ENCODE results near the gene COL4A1. TPM values are rescaled to one million over a fixed set of nuclear protein-coding genes. Genes with fewer than 3 reads are reported as not detected.

The COL4A1 gene
- total RNA-seq, 2 experiments from 2014 or later, result 0.08 to 0.16 TPM

DNA sequence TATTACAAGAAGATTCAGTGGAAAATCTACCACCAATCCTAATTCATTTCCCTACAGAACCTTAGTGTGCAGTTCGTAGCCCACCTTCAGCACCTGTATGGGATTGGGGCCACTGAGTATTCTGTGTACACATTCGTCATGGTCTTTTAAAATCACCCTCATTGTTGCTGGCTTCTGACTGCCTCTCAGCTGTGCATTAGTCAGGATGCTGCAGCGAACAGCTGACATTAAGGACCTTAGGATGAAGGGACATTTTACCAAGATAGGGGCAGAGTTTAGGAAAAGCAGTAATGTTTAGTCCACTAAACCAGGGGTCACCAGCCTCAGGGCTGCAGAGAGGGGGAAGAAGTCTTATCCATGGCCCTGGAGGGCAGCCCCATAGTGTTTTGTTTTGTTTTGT lies 176.5 kb downstream of the COL4A1 start:
- CTCF ChIA-PET, result no interaction called here
- H3K4me1 Mint-ChIP-seq (ENCODE audit: low read depth), result no peaks in the 10 kb centered on the region
- intact Hi-C loops (cut with DNase I, micrococcal nuclease), result no loop called here

GRCh38 chr13:110129539-110130186 lies 177.3 kb downstream of the COL4A1 start:
- H3K4me1 Mint-ChIP-seq (ENCODE audit: low read depth), result no peaks in the 10 kb centered on the region
- POLR2A ChIA-PET, result no interaction called here
- H3K4me1 ChIP-seq (ENCODE audit: insufficient read depth, low read length), result no peaks in the 10 kb centered on the region
- ATAC-seq (ENCODE audit: poor library complexity) (no peak), DNase-seq (no peak)
- H3K27ac ChIP-seq (ENCODE audit: low read depth in 1 of 2, low read length in 2 of 2), result no peak overlapping the region
- H3K27me3 ChIP-seq (ENCODE audit: control insufficient read depth in 1 of 2, insufficient read depth in 2 of 2, low read length in 2 of 2), result peaks cover 2 to 16% of the 10 kb centered on the region in 2 experiments
- H3K4me3 ChIP-seq (ENCODE audit: low read length), result no peak overlapping the region
- H3K27me3 Mint-ChIP-seq, result peaks cover 63% of the 10 kb centered on the region
- peaks cover 0 to 9% of the 10 kb centered on the region in 2 experiments for H3K9me3 ChIP-seq (ENCODE audit: control insufficient read depth in 1 of 2, insufficient read depth in 1 of 2, low read length in 2 of 2)
- no peaks in the 10 kb centered on the region for H3K36me3 ChIP-seq (ENCODE audit: insufficient read depth, low read length)
- CTCF ChIA-PET, result no interaction called here
- H3K36me3 Mint-ChIP-seq (ENCODE audit: low read depth), result no peaks in the 10 kb centered on the region
- H3K27ac Mint-ChIP-seq, result no peak overlapping the region
- H3K4me3 Mint-ChIP-seq, result no peak overlapping the region
- TF ChIP-seq CTCF (IDR thresholded peaks at IDR 0.05), result no peak
- intact Hi-C loops (cut with DNase I, micrococcal nuclease), result no loop called here
- no peaks in the 10 kb centered on the region for H3K9me3 Mint-ChIP-seq

More for the DNA sequence above, 176.5 kb downstream of the COL4A1 start:
- Histone ChIP-seq H3K27me3 (ENCODE audit: control insufficient read depth in 1 of 2, insufficient read depth in 2 of 2, low read length in 2 of 2) (peaks cover 7 to 16% of the 10 kb centered on the region in 2 experiments), H3K4me3 (ENCODE audit: low read length) (no peak overlapping the region), H3K9me3 (ENCODE audit: control insufficient read depth in 1 of 2, insufficient read depth in 1 of 2, low read length in 2 of 2) (peaks cover 0 to 4% of the 10 kb centered on the region in 2 experiments), H3K27ac (ENCODE audit: low read depth in 1 of 2, low read length in 2 of 2) (no peak overlapping the region), H3K4me1 (ENCODE audit: insufficient read depth, low read length) (no peaks in the 10 kb centered on the region), H3K36me3 (ENCODE audit: insufficient read depth, low read length) (no peaks in the 10 kb centered on the region)
- H3K4me3 Mint-ChIP-seq, result no peak overlapping the region
- peaks cover 60% of the 10 kb centered on the region for H3K27me3 Mint-ChIP-seq
- H3K9me3 Mint-ChIP-seq, result no peaks in the 10 kb centered on the region
- POLR2A ChIA-PET, result no interaction called here
- TF ChIP-seq CTCF (IDR thresholded peaks at IDR 0.05), result no peak
- H3K36me3 Mint-ChIP-seq (ENCODE audit: low read depth), result no peaks in the 10 kb centered on the region
- no peak for DNase-seq
- ATAC-seq (ENCODE audit: poor library complexity), result no peak
- no peak overlapping the region for H3K27ac Mint-ChIP-seq

- Mint-ChIP-seq H3K9me3 (no peaks in the 10 kb centered on the region), H3K4me1 (ENCODE audit: low read depth) (no peaks in the 10 kb centered on the region), H3K4me3 (no peak overlapping the region), H3K27me3 (peaks cover 64% of the 10 kb centered on the region), H3K36me3 (ENCODE audit: low read depth) (no peaks in the 10 kb centered on the region), H3K27ac (no peak overlapping the region)
- H3K36me3 ChIP-seq (ENCODE audit: insufficient read depth, low read length), result no peaks in the 10 kb centered on the region
- no peak for ATAC-seq (ENCODE audit: poor library complexity)
- intact Hi-C loops (cut with DNase I, micrococcal nuclease), result no loop called here
- no peak overlapping the region for H3K27ac ChIP-seq (ENCODE audit: low read depth in 1 of 2, low read length in 2 of 2)
- no peak overlapping the region for H3K4me3 ChIP-seq (ENCODE audit: low read length)
- TF ChIP-seq CTCF (IDR thresholded peaks at IDR 0.05), result no peak
- POLR2A ChIA-PET, result no interaction called here
- peaks cover 0 to 9% of the 10 kb centered on the region in 2 experiments for H3K9me3 ChIP-seq (ENCODE audit: control insufficient read depth in 1 of 2, insufficient read depth in 1 of 2, low read length in 2 of 2)
- peaks cover 0 to 12% of the 10 kb centered on the region in 2 experiments for H3K27me3 ChIP-seq (ENCODE audit: control insufficient read depth in 1 of 2, insufficient read depth in 2 of 2, low read length in 2 of 2)
- H3K4me1 ChIP-seq (ENCODE audit: insufficient read depth, low read length), result no peaks in the 10 kb centered on the region
- no peak for DNase-seq
- CTCF ChIA-PET, result no interaction called here
Measured at GRCh38 chr13:110129076-110129475, 177.9 kb downstream of the COL4A1 start.

Measured in CD4-positive, alpha-beta T cell (primary cell).